DMS 273 treated with DMSO at 0.1 percent for 48 hours (cell line): ENCODE measurements around the gene KRTAP9-8.
A peak's percentile ranks its signal among the peaks of the same experiment; 100 is the strongest.
"Not testable (repeated sequence)": the region's sequence is repeated elsewhere in the genome, so short reads cannot be mapped to it uniquely, and the experiment has no call there.

Experiments
- DNase-seq: peaks from one replicate; lab custom pipeline; 2025; lab: John Stamatoyannopoulos, UW

The KRTAP9-8 gene, protein sequence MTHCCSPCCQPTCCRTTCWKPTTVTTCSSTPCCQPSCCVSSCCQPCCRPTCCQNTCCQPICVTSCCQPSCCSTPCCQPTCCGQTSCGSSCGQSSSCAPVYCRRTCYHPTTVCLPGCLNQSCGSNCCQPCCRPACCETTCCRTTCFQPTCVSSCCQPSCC

DNA sequence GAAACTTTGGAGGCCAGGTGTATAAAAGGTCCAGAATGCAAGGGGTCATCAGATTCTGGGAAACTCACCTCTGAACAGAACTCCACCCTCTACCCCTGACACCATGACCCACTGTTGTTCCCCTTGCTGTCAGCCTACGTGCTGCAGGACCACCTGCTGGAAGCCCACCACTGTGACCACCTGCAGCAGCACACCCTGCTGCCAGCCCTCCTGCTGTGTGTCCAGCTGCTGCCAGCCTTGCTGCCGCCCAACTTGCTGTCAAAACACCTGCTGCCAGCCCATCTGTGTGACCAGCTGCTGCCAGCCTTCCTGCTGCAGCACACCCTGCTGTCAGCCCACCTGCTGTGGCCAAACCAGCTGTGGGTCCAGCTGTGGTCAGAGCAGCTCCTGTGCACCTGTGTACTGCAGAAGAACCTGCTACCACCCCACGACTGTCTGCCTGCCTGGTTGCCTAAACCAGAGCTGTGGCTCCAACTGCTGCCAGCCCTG lies at the start of gene KRTAP9-8:
Gene KRTAP9-8, plus strand, starts transcription at position 51 of the 489 bp plus-strand sequence. Its CDS starts 53 bp downstream, at position 104.
- not testable (repeated sequence) for DNase-seq

- DNase-seq: not testable (repeated sequence)
These were observed 47.9 kb upstream of the KRTAP9-8 start, which contains the start of gene KRTAP9-1 for GRCh38 chr17:41189837-41190318. Gene KRTAP9-1, plus strand, starts transcription at chr17:41189887. Its CDS starts 0 bp downstream, at chr17:41189887.

DNA sequence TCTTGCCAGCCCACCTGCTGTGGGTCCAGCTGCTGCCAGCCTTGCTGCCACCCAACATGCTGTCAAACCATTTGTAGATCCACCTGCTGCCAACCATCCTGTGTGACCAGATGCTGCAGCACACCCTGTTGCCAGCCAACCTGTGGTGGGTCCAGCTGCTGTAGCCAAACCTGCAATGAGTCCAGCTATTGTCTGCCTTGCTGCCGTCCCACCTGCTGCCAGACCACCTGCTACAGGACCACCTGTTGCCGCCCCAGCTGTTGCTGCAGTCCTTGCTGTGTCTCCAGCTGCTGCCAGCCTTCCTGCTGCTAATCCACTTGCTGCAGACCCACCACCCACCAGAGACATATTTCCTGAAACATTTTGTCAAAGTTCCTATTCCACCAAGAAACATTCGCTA lies 47.5 kb upstream of the KRTAP9-8 start:
- DNase-seq: no peak

DNA sequence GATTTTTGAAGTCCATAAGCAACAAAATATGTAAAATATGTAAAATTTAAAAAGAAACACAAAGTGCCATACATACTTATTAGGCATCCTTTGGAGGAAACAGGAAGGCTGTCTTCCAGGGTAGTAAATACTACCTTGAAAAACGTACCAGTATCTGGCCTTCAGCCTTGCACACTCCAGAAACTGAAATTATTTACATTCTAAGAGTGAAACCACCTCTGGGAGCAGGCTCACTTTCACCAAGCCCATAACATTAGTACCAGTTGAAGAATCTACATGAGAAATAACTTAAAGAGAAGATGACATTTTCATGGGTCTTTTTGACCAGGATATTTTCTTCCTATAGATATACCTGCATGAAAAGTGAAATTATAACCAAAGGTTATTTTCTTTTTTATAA lies 41.7 kb upstream of the KRTAP9-8 start:
- DNase-seq: no peak

DNA sequence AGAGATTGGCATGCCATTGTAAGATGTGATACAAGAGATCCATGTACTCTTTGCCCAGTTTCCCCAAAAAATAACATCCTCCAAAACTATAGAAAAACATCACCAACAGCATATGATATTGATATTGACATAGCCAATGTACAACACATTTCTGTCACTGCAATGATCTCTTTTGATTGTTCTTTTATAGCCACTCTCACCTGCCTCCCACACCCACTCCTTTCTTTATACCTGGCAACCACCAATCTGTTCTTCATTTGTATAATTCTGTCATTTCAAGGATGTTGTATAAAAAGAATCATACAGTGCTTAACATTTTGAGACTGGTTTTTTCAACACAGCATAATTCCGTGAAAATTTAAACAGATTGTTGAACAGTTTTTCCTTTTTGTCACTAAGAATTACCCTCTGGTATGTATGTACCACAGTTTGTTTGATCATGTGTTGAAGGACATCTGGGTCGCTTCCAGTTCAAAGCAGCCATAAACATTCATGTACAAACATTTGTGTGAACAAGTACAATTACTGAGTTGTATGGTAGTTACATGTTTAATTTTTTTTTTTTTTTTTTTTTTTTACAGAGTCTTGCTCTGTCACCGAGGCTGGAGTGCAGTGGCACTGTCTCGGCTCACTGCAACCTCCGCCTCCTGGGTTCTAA lies 38.2 kb upstream of the KRTAP9-8 start:
- no peak for DNase-seq

- no peak for DNase-seq
These were observed 25.8 kb upstream of the KRTAP9-8 start for GRCh38 chr17:41211845-41212466.

DNA sequence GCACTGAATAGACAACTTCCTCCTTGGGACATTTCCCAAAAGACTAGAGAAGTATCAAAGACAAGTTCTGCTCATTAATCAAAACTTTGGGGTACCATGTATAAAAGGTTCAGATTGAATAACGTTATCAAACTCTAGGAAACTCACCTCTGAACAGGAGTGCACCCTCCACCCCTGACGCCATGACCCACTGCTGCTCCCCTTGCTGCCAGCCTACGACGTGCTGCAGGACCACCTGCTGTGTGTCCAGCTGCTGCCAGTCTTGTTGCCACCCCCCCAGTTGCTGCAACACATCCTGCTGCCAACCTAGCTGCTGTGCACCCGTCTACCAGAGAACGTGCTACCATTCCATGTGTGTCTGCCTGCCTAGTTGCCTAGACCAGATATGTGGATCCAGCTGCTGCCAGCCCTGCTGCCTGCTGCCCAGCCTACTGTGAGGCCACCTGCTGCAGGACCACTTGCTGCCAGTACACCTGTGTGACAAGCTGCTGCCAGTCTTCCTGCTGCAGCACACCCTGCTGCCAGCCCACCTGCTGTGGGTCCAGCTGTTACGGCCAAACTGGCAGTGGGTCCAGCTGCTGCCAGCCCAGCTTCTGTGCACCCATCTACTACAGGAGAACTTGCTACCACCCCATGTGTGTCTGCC lies 25.2 kb upstream of the KRTAP9-8 start:
- peak; percentile 29 for DNase-seq

GRCh38 chr17:41215681-41216080 lies 22.1 kb upstream of the KRTAP9-8 start:
- no peak for DNase-seq

DNA sequence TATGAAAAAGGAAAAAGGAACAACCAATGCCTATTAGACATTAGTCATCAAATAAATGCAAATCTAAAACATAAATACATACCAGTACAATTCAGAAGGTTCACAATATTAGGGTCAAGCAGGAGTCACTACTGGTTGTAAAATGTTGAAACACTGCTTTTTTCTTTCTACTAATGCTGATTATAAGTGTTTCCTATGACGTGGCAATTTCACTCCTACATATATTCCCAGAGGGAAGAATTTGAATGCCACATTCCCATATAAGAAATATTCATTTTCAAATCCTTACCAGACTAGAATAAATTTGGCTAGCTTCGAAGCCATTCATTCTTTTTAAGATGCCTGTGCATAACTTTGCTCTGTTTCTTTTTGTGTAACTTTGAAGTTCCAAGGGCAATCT lies 14.0 kb upstream of the KRTAP9-8 start:
- no peak for DNase-seq

DNA sequence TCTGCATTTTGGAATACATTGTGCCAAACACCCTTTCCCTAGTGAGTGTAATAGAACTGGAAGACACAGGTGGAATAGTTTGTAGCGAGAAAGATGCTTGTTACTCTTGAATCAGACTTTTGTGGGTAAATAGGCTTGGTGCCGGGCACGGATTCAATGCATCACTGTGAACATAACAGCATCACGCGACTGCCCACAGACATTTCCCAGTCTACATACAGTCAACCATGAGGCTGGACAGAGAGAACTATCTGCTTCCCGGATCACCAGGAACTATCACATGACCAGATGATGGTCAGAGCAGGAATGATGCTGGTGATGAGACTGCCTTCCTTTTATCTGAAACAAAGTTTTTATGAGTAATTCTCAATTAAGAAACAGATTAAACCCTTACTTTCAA lies 11.7 kb upstream of the KRTAP9-8 start:
- DNase-seq: no peak

DNA sequence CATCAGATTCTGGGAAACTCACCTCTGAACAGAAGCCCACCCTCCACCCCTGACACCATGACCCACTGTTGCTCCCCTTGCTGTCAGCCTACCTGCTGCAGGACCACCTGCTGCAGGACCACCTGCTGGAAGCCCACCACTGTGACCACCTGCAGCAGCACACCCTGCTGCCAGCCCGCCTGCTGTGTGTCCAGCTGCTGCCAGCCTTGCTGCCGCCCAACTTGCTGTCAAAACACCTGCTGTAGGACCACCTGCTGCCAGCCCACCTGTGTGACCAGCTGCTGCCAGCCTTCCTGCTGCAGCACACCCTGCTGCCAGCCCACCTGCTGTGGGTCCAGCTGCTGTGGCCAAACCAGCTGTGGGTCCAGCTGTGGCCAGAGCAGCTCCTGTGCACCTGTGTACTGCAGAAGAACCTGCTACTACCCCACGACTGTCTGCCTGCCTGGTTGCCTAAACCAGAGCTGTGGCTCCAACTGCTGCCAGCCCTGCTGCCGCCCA lies 11.2 kb upstream of the KRTAP9-8 start, which contains the start of gene KRTAP9-2:
Gene KRTAP9-2, plus strand, starts transcription at position 51 of the 498 bp plus-strand sequence. Its CDS starts 7 bp downstream, at position 58.
- not testable (repeated sequence) for DNase-seq

DNA sequence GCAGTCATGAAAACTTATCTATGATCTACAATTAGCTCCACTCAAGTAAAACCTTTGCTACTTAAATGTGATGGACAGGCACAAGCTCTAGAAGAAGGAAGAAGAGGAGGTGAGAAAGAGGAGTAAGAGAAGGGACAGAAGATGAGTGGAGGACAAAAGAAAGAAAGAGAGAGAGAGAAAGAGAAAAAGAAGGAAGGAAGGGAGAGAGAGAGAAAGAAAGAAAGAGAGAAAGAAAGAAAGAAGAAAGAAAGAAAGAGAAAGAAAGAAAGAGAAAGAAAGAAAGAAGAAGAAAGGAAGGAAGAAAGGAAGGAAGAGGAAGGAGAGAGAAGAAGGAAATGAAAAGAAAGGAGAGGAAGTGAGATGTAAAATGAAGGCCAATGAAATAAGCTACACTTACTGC lies 7.7 kb upstream of the KRTAP9-8 start:
- no peak for DNase-seq

- no peak for DNase-seq
These were observed 6.1 kb upstream of the KRTAP9-8 start for GRCh38 chr17:41231731-41232130.

GRCh38 chr17:41232399-41233105 lies 5.2 kb upstream of the KRTAP9-8 start, which contains the start of gene KRTAP9-3:
Gene KRTAP9-3, plus strand, starts transcription at chr17:41232449. Its CDS starts 53 bp downstream, at chr17:41232502.
- not testable (repeated sequence) for DNase-seq

GRCh38 chr17:41237116-41237515 lies 683 bp upstream of the KRTAP9-8 start:
- not testable (repeated sequence) for DNase-seq

DNA sequence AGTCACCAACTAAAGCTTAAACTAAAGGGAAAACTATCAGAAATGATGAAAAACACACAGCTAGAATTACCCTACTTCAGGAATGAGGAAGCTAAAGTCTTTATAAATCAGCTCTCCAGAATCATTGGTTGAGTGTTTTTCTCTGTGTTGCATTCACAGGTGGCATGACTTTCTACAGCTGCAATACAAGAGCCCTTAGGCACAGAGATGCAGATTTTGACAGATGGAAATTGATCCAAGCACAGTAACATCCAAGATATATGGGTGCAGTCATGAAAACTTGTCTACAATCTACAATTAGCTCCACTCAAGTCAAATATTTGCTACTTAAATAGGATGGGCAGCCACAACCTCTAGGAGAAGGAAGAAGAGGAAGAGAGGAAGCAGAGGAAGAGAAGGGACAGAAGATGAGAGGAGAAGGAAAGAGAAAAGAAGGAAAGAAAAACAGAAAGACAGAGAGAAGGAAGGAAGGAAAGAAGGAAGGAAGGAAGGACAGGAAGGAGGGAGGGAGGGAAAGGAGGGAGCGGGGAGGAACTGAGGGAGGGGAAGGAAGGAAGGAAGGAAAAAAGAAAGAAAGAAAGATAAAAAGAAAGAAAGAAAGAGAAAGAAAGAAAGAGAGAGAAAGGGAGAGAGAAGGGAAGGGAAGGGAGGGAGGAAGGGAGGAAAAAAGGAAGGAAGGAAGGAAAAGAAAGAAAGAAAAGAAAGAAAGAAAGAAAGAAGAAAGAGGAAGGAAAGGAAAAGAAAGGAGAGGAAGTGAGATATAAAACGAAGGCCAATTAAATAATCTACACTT lies 9.4 kb downstream of the KRTAP9-8 start:
- not testable (repeated sequence) for DNase-seq

GRCh38 chr17:41249637-41250240 lies 11.9 kb downstream of the KRTAP9-8 start, which contains the start of gene KRTAP9-4:
Gene KRTAP9-4, plus strand, starts transcription at chr17:41249687. Its CDS starts 34 bp downstream, at chr17:41249721.
- not testable (repeated sequence) for DNase-seq

- no peak for DNase-seq
These were observed 13.5 kb downstream of the KRTAP9-8 start for GRCh38 chr17:41251261-41251660.

DNA sequence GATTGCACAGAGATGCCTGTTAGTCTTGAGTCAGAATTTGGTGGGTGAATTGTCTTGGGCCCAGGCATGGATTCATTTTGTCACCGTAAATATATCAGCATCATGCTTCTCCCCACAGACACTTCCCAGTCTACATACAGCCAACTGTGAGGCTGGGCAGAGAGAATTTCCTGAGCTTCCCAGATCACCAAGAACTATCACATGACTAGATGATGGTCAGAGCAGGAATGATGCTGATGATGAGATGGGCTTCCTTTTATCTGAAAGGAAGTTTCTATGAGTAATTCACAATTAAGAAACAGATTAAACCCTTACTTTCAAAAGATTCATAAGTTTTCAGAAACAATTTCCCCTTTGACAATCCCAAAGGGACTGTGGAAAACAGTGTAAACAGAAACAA lies 17.1 kb downstream of the KRTAP9-8 start:
- no peak for DNase-seq
